Prostate gland (tissue), 2 donors: Measurements from ENCODE around the gene CCDC61. TPM values are rescaled to one million over a fixed set of nuclear protein-coding genes. Genes with fewer than 3 reads are reported as not detected.

Source experiments
- DNase-seq: peaks from one replicate; pipeline ENCODE4 v3.0.0-alpha.2; 2019; ENCODE audit warnings: low spot score
- H3K27ac ChIP-seq, 2 donors: fragments of 200-600 bp; sonication (generic); 2 replicates each; pipeline ENCODE4 v1.5.1; 2017 to 2019
- H3K27me3 ChIP-seq: fragments of 200-600 bp; sonication (generic); replicated peaks from 2 replicates; pipeline ENCODE4 v1.5.1; 2019; ENCODE audit not compliant: insufficient read depth
- H3K36me3 ChIP-seq, 2 donors: fragments of 200-600 bp; sonication (generic); 1 replicate in 1 of 2; 2 replicates in 1 of 2; pipeline versions ENCODE4 v1.5.1 to v1.8.1; 2017 to 2019
- H3K4me1 ChIP-seq: fragments of 200-600 bp; sonication (generic); replicated peaks from 2 replicates; pipeline ENCODE4 v1.5.1; 2019
- H3K4me3 ChIP-seq, 2 donors: fragments of 200-600 bp; sonication (generic); 2 replicates each; pipeline ENCODE4 v1.5.1; 2017 to 2019
- H3K9me3 ChIP-seq: fragments of 200-600 bp; sonication (generic); 2 replicates; pipeline ENCODE4 v1.5.1; 2017
- CTCF ChIP-seq, 4 experiments: fragments of 200-600 bp in 2 of 4; fragments of 450-650 bp in 2 of 4; sonication (generic) in 2 of 4; IDR thresholded peaks; 1 replicate in 3 of 4; 2 replicates in 1 of 4; pipeline ENCODE4 v1.5.1; 2016 to 2019; ENCODE audit warnings: antibody characterized with exemption in 4 of 4, mild to moderate bottlenecking in 2 of 4, moderate library complexity in 2 of 4
- POLR2A ChIP-seq: fragments of 450-650 bp; IDR thresholded peaks from one replicate; pipeline ENCODE4 v1.6.1; 2016; ENCODE audit warnings: antibody characterized with exemption, mild to moderate bottlenecking
- POLR2AphosphoS5 ChIP-seq: sonication (generic); formaldehyde crosslinking; IDR thresholded peaks from one replicate; pipeline ENCODE4 v1.6.1; 2017; ENCODE audit warnings: antibody characterized with exemption
- WGBS: methylation state at CpG from one replicate; pipeline ENCODE4 v1.1.5; 2018; 5-methylcytosine and 5-hydroxymethylcytosine counted together
- intact Hi-C: fragments of 100-400 bp; cut with DNase I; formaldehyde crosslinking; loops from one replicate; pipeline ENCODE4 v1.14.2; 2022
- total RNA-seq, 2 donors: library from RNA; depleted of rRNA; stranded (reverse); fragments of >200 nt; gene quantifications; one replicate each; pipeline ENCODE4 v1.1.0, GENCODE V29; 2016

The CCDC61 gene
- total RNA-seq, 2 donors from 2014 or later = 22.9 to 23.7 TPM

DNA sequence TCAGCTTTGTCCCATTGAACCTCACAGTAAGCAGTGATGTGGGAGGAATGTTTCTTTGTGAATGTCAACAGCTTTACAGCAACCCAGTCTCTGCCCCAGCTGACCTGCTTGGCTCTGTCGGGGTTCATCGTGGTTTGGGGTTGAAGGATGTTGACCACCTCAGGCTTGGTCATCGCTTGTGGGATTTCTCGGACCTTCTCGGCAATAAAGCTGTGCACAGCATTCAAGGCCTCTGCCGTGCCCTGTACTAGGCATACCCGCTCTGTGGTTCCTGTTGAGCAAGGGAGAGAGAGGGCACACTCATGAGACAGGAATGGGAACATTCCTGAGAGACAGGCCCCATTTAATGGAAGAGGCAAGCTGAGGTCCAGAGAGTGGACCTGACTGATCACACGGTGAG is 41.6 kb upstream of the CCDC61 start:
- Histone ChIP-seq H3K9me3 (no peaks in the 10 kb centered on the region), H3K4me1 (no peaks in the 10 kb centered on the region), H3K27me3 (no peaks in the 10 kb centered on the region), H3K27ac (no peak overlapping the region), H3K4me3 (no peak overlapping the region), H3K36me3 (no peaks in the 10 kb centered on the region)
- 93% methylated on average over 8 of the region's 8 CpGs for WGBS
- TF ChIP-seq POLR2AphosphoS5 = no peak
- no peak for TF ChIP-seq POLR2A
- no peak for TF ChIP-seq CTCF (IDR thresholded peaks at IDR 0.05)
- no peak for DNase-seq
- intact Hi-C loops = no loop called here

GRCh38 chr19:45954156-45954555 is 41.1 kb upstream of the CCDC61 start:
- H3K27me3 ChIP-seq = no peaks in the 10 kb centered on the region
- DNase-seq = no peak

GRCh38 chr19:45955905-45956608 is 39.2 kb upstream of the CCDC61 start:
- Histone ChIP-seq H3K4me3 (no peak overlapping the region), H3K27ac (no peak overlapping the region), H3K36me3 (no peaks in the 10 kb centered on the region), H3K27me3 (peaks cover 2% of the 10 kb centered on the region), H3K4me1 (no peaks in the 10 kb centered on the region), H3K9me3 (no peaks in the 10 kb centered on the region)
- WGBS = 31% methylated on average over 13 of the region's 13 CpGs
- no peak for TF ChIP-seq CTCF (IDR thresholded peaks at IDR 0.05)
- DNase-seq = no peak
- intact Hi-C loops = no loop called here

More at GRCh38 chr19:45954156-45954555, 41.1 kb upstream of the CCDC61 start:
- TF ChIP-seq POLR2A = no peak
- no peak for TF ChIP-seq POLR2AphosphoS5
- TF ChIP-seq CTCF (IDR thresholded peaks at IDR 0.05) = no peak
- H3K4me3 ChIP-seq = no peak overlapping the region
- no peak overlapping the region for H3K27ac ChIP-seq
- 16% methylated on average over 8 of the region's 9 CpGs for WGBS
- intact Hi-C loops = no loop called here
- H3K9me3 ChIP-seq = no peaks in the 10 kb centered on the region
- no peaks in the 10 kb centered on the region for H3K36me3 ChIP-seq
- H3K4me1 ChIP-seq = no peaks in the 10 kb centered on the region

DNA sequence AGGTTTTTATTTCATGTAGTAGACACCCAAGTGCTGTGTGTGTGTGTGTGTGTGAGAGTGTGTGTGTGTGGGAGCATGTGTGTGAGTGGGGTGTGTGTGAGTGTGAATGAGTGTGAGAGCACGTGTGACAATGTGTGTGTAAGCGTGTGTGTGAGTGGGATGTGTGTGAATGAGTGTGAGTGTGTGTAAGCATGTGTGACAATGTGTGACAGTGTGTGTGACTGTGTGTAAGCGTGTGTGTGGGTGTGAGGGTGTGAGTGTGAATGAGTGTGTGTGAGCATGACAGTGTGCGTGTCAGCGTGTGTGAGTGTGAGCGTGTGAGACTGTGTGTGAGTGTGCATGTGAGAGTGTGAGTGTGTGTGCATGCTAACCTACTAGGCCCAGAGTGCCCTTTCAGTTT is 36.9 kb upstream of the CCDC61 start:
- DNase-seq = no peak
- no peaks in the 10 kb centered on the region for H3K36me3 ChIP-seq
- H3K27me3 ChIP-seq = peaks cover 2% of the 10 kb centered on the region
- intact Hi-C loops = no loop called here
- no peaks in the 10 kb centered on the region for H3K4me1 ChIP-seq
- TF ChIP-seq POLR2AphosphoS5 = no peak
- no peak for TF ChIP-seq POLR2A
- no peak for TF ChIP-seq CTCF (IDR thresholded peaks at IDR 0.05)
- no peak overlapping the region for H3K4me3 ChIP-seq
- no peak overlapping the region for H3K27ac ChIP-seq
- H3K9me3 ChIP-seq = no peaks in the 10 kb centered on the region
- WGBS = 89% methylated on average over 6 of the region's 6 CpGs

DNA sequence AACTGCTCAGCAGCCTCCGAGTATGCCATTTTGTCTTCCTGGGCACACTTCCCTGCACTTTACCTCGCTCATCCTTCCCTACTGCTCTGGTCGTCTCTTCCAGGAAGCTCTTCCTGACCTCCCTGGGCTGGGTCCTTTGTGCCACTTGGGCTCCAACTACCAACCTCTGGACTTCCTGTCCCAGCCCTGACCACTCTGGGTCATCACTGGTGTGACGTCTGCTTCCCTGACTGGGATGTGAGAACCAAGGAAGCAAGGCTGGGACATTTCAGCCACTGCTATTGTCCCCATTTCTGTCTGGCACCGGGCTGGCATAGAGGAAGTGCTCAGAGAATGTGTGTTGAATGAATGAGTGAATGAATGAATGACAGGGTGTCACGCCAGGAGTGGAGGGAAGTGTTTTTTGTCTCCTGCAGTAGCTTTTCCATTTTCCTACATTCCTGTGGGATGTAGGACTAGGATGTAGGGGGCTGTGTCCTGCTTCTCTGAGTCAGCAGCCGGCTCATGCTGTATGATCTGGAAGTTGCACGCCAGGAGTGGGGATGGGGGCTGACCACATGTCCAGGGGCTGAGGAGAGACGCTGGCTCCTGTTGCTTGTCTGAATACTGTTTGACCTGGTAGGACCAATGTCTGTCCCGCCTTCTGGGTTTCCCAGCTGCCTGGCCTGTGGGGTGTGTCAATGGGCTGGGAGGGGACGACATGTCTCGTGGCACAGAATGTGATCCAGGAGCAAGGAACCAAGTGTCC is 36.3 kb upstream of the CCDC61 start:
- TF ChIP-seq POLR2A (no peak), CTCF (IDR thresholded peaks at IDR 0.05) (no peak), POLR2AphosphoS5 (no peak)
- no peak for DNase-seq
- H3K27ac ChIP-seq = no peak overlapping the region
- H3K27me3 ChIP-seq = peaks cover 2% of the 10 kb centered on the region
- H3K36me3 ChIP-seq = no peaks in the 10 kb centered on the region
- no peak overlapping the region for H3K4me3 ChIP-seq
- H3K9me3 ChIP-seq = no peaks in the 10 kb centered on the region
- intact Hi-C loops = no loop called here
- H3K4me1 ChIP-seq = no peaks in the 10 kb centered on the region
- WGBS = 64% methylated on average over 12 of the region's 12 CpGs
